ENCODE results near the gene MYBPH. TPM values are rescaled to one million over a fixed set of nuclear protein-coding genes. Genes with fewer than 3 reads are reported as not detected.

The MYBPH gene
- total and polyA plus RNA-seq, 10 of the 15 experiments (the other 5 are each of a cell fraction or from before 2014, with no cell fraction given): 0.06 to 0.10 TPM; not detected in 8

DNA sequence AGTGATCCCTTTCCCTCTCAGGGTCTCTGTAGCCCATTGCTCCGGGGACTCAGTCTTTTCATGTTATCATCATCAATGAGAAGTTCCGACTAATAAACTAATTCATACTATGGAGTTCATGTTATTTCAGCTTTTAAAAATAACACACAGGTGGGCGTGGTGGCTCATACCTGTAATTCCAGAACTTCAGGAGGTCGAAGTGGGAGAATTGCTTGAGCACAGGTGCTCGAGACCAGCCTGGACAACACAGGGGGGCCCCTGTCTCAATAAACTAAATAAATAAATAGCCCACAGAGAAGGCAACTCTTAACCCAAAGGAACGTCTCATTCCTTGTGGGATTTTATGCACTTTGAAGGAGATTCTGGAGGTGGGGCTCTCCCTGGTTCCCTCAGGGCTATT lies 14.5 kb downstream of the MYBPH start:
- Histone ChIP-seq H3K4me3 (no peak overlapping the region), H4K20me1 (ENCODE audit: control insufficient read depth, insufficient read depth) (no peaks in the 10 kb centered on the region), H3K27ac (ENCODE audit: control insufficient read depth, insufficient read depth) (no peak overlapping the region), H3K4me1 (ENCODE audit: control insufficient read depth, insufficient read depth, low read length) (no peaks in the 10 kb centered on the region), H3K27me3 (replicated peaks in 1 of 2; ENCODE audit: control insufficient read depth in 2 of 2, insufficient read depth in 2 of 2, low read length in 1 of 2) (peaks cover 0 to 8% of the 10 kb centered on the region in 2 experiments; a peak in 3 of 4 replicates), H3K9me3 (replicated peaks; ENCODE audit: control insufficient read depth, insufficient read depth, low read length) (no peaks in the 10 kb centered on the region), H3K4me2 (ENCODE audit: control insufficient read depth, insufficient read depth) (no peak overlapping the region), H3K9ac (ENCODE audit: control insufficient read depth, insufficient read depth, low read length) (no peak overlapping the region), H3K36me3 (ENCODE audit: control insufficient read depth in 2 of 2, insufficient read depth in 2 of 2, low read length in 1 of 2) (no peaks in the 10 kb centered on the region), H3K79me2 (ENCODE audit: control insufficient read depth, insufficient read depth, low read length) (no peaks in the 10 kb centered on the region), H2AFZ (ENCODE audit: control insufficient read depth, low read depth, low read length) (no peak overlapping the region)
- BruUV-seq (replicated peaks): no TSS peak
- intact Hi-C loops (cut with micrococcal nuclease; ENCODE audit: unreplicated experiment) (no loop called here), in situ Hi-C loops (cut with MboI) (no loop called here)
- ATAC-seq (no peak), DNase-seq (ENCODE audit: low read depth, low spot score) (no peak), FAIRE-seq (no peak)
- ChIA-PET CTCF (interaction anchor here (1.0 to 2.8 kb wide), 4 partner anchors 11 to 120 kb away, joined by 3 to 16 read pairs (median 9); no protein-coding TSS in a partner anchor), RAD21 (ENCODE audit: unreplicated experiment) (no interaction called here), POLR2A (no interaction called here), SMC1A (ENCODE audit: uncharacterized antibody, unreplicated experiment) (interaction anchor here (1.0 to 1.9 kb wide), 2 partner anchors 11 to 55 kb away, joined by 3 to 7 read pairs; no protein-coding TSS in a partner anchor)
- no peak for TF ChIP-seq DPF2 (IDR thresholded peaks at IDR 0.05)
- TF ChIP-seq RFX5 (IDR thresholded peaks at IDR 0.05; ENCODE audit: low read depth, low read length): no peak
- no peak for TF ChIP-seq EED (IDR thresholded peaks at IDR 0.05; ENCODE audit: low read depth)
- no peak for TF ChIP-seq BHLHE40 (IDR thresholded peaks at IDR 0.05; ENCODE audit: borderline replicate concordance in 1 of 2, low read depth in 2 of 2, low read length in 1 of 2)
- TF ChIP-seq MYC (IDR thresholded peaks at IDR 0.05; ENCODE audit: insufficient read depth, insufficient read length, insufficient replicate concordance, low read length, severe bottlenecking): no peak
- under 1% methylated on average over 6 of the region's 6 CpGs for WGBS (ENCODE audit: insufficient coverage, insufficient replicate concordance, low lambda C conversion rate, missing lambda C conversion rate)

GRCh38 chr1:203159844-203160243 lies 15.8 kb downstream of the MYBPH start:
- WGBS (ENCODE audit: insufficient coverage, insufficient replicate concordance, low lambda C conversion rate, missing lambda C conversion rate): 0% methylated on average over 1 of the region's 1 CpG

More at GRCh38 chr1:203159844-203160243, 15.8 kb downstream of the MYBPH start:
- TF ChIP-seq MYB (IDR thresholded peaks at IDR 0.05; ENCODE audit: borderline replicate concordance, low read depth, low read length) (no peak), STAT3 (IDR thresholded peaks at IDR 0.05; ENCODE audit: low read depth, low read length) (no peak), IKZF2 (IDR thresholded peaks at IDR 0.05) (no peak), YY1 (IDR thresholded peaks at IDR 0.05; ENCODE audit: low read depth, low read length) (no peak), SP1 (IDR thresholded peaks at IDR 0.05; ENCODE audit: low read depth, low read length) (no peak), MYC (IDR thresholded peaks at IDR 0.05; ENCODE audit: insufficient read depth, insufficient read length, insufficient replicate concordance, low read length, severe bottlenecking) (no peak), NFXL1 (IDR thresholded peaks at IDR 0.05; ENCODE audit: borderline replicate concordance) (no peak), NR2F1 (conservative IDR thresholded peaks at IDR 0.05) (no peak)
- no TSS peak for BruUV-seq (replicated peaks)
- Histone ChIP-seq H3K9ac (ENCODE audit: control insufficient read depth, insufficient read depth, low read length) (no peak overlapping the region), H3K27me3 (replicated peaks in 1 of 2; ENCODE audit: control insufficient read depth in 2 of 2, insufficient read depth in 2 of 2, low read length in 1 of 2) (peaks cover 0 to 8% of the 10 kb centered on the region in 2 experiments; a peak in 3 of 4 replicates), H3K4me2 (ENCODE audit: control insufficient read depth, insufficient read depth) (no peak overlapping the region), H3K9me3 (replicated peaks; ENCODE audit: control insufficient read depth, insufficient read depth, low read length) (no peaks in the 10 kb centered on the region), H2AFZ (ENCODE audit: control insufficient read depth, low read depth, low read length) (no peak overlapping the region), H3K4me1 (ENCODE audit: control insufficient read depth, insufficient read depth, low read length) (no peaks in the 10 kb centered on the region), H3K36me3 (ENCODE audit: control insufficient read depth in 2 of 2, insufficient read depth in 2 of 2, low read length in 1 of 2) (no peaks in the 10 kb centered on the region), H3K4me3 (no peak overlapping the region), H3K27ac (ENCODE audit: control insufficient read depth, insufficient read depth) (no peak overlapping the region), H4K20me1 (ENCODE audit: control insufficient read depth, insufficient read depth) (no peaks in the 10 kb centered on the region), H3K79me2 (ENCODE audit: control insufficient read depth, insufficient read depth, low read length) (no peaks in the 10 kb centered on the region)
- ATAC-seq (no peak), FAIRE-seq (no peak), DNase-seq (ENCODE audit: low read depth, low spot score) (no peak)
- ChIA-PET RAD21 (ENCODE audit: unreplicated experiment) (no interaction called here), CTCF (no interaction called here), SMC1A (ENCODE audit: uncharacterized antibody, unreplicated experiment) (no interaction called here), POLR2A (no interaction called here)
- in situ Hi-C loops (cut with MboI) (no loop called here), intact Hi-C loops (cut with micrococcal nuclease; ENCODE audit: unreplicated experiment) (no loop called here)
